PC-3 (cell line): ENCODE data around the gene GSK3B. TPM values are rescaled to one million over a fixed set of nuclear protein-coding genes. Genes with fewer than 3 reads are reported as not detected.

Source experiments
- ATAC-seq: fragments of 200-7000 bp; cut with Tn5 transposase; 2 replicates; pipeline ENCODE4 v1.9.1; 2020; ENCODE audit warnings: mild to moderate bottlenecking, moderate library complexity
- BruUV-seq: library from RNA; stranded (reverse); fragments of 400-500 nt; replicated peaks from 2 replicates; lab custom pipeline; 2021; lab: Mats Ljungman, UMichigan
- CTCF ChIA-PET: fragments of 300-600 bp; sonication (Branson Sonifier 250); formaldehyde crosslinking; loops from one replicate; lab custom pipeline; 2022; ENCODE audit warnings: antibody characterized with exemption; lab: Charles Lee
- POLR2A ChIA-PET: fragments of 300-600 bp; sonication (Branson Sonifier 250); formaldehyde crosslinking; loops from one replicate; lab custom pipeline; 2022; ENCODE audit warnings: antibody characterized with exemption; ENCODE audit not compliant: unreplicated experiment; lab: Charles Lee
- DNase-seq: peaks from one replicate; pipeline ENCODE4 v3.0.0-alpha.2; 2015
- H2AFZ ChIP-seq: fragments of 300-600 bp; sonication (generic); 2 replicates; pipeline ENCODE4 v1.6.0; 2016; ENCODE audit warnings: antibody characterized with exemption, low read length
- H3F3A ChIP-seq: fragments of 300-600 bp; sonication (generic); one replicate; pipeline ENCODE4 v1.6.0; 2017; ENCODE audit warnings: antibody characterized with exemption, low read length, control low read depth, mild to moderate bottlenecking; ENCODE audit not compliant: unreplicated experiment
- H3K27ac ChIP-seq: fragments of 300-600 bp; sonication (generic); 2 replicates; pipeline ENCODE4 v1.5.1; 2016; ENCODE audit warnings: mild to moderate bottlenecking, low read length
- H3K27me3 ChIP-seq: fragments of 300-600 bp; sonication (generic); 2 replicates; pipeline ENCODE4 v1.6.1; 2016; ENCODE audit warnings: low read length, mixed read lengths
- H3K36me3 ChIP-seq: fragments of 300-600 bp; sonication (generic); 2 replicates; pipeline ENCODE4 v1.6.1; 2016; ENCODE audit warnings: low read depth, mixed run types, low read length, mixed read lengths
- H3K4me1 ChIP-seq: fragments of 300-600 bp; sonication (generic); 2 replicates; pipeline ENCODE4 v1.5.1; 2016; ENCODE audit warnings: low read length; ENCODE audit not compliant: insufficient read depth
- H3K4me2 ChIP-seq: fragments of 300-600 bp; sonication (generic); 2 replicates; pipeline ENCODE4 v1.6.0; 2016; ENCODE audit warnings: low read length
- H3K4me3 ChIP-seq: fragments of 300-600 bp; sonication (generic); 2 replicates; pipeline ENCODE4 v1.5.1; 2016; ENCODE audit warnings: mild to moderate bottlenecking, low read length, mixed read lengths
- H3K79me2 ChIP-seq: fragments of 300-600 bp; sonication (generic); 2 replicates; pipeline ENCODE4 v1.6.1; 2017; ENCODE audit warnings: low read length, mixed read lengths
- H3K9ac ChIP-seq: fragments of 300-600 bp; sonication (generic); 2 replicates; pipeline ENCODE4 v1.6.0; 2016; ENCODE audit warnings: mild to moderate bottlenecking, low read length
- H3K9me2 ChIP-seq: fragments of 300-600 bp; sonication (generic); replicated peaks from 2 replicates; pipeline ENCODE4 v1.6.1; 2016; ENCODE audit warnings: mixed run types, low read length, mixed read lengths
- H3K9me3 ChIP-seq: fragments of 300-600 bp; sonication (generic); 2 replicates; pipeline ENCODE4 v1.6.1; 2016; ENCODE audit warnings: low read length, mixed read lengths
- H4K20me1 ChIP-seq: fragments of 300-600 bp; sonication (generic); 2 replicates; pipeline ENCODE4 v1.6.1; 2016; ENCODE audit warnings: low read length, mixed read lengths
- EZH2 ChIP-seq: fragments of 300-600 bp; sonication (generic); IDR thresholded peaks from one replicate; pipeline ENCODE4 v1.6.1; 2017; ENCODE audit warnings: antibody characterized with exemption, mild to moderate bottlenecking, low read length; ENCODE audit not compliant: unreplicated experiment
- EZH2phosphoT487 ChIP-seq: fragments of 300-600 bp; sonication (generic); IDR thresholded peaks from 2 replicates; pipeline ENCODE4 v1.6.1; 2018; ENCODE audit warnings: mild to moderate bottlenecking, antibody characterized with exemption, low read length, borderline replicate concordance
- intact Hi-C: fragments of 100-400 bp; cut with micrococcal nuclease; formaldehyde crosslinking; loops from 2 replicates; pipeline ENCODE4 v1.9.0; 2023
- total RNA-seq: library from RNA; depleted of rRNA; stranded (reverse); fragments of >200 nt; gene quantifications from 2 replicates; pipeline ENCODE4 v1.2.3, GENCODE V29; 2014
- TF ChIP-seq, protein P1 (sequence below): fragments of 300-600 bp; sonication (generic); conservative IDR thresholded peaks from 2 replicates; pipeline ENCODE4 v1.5.1; 2017; ENCODE audit warnings: antibody characterized with exemption, low read depth, mild to moderate bottlenecking, low read length

GSK3B gene
- total RNA-seq, 1 experiment from 2014 or later = 55.8 TPM

DNA sequence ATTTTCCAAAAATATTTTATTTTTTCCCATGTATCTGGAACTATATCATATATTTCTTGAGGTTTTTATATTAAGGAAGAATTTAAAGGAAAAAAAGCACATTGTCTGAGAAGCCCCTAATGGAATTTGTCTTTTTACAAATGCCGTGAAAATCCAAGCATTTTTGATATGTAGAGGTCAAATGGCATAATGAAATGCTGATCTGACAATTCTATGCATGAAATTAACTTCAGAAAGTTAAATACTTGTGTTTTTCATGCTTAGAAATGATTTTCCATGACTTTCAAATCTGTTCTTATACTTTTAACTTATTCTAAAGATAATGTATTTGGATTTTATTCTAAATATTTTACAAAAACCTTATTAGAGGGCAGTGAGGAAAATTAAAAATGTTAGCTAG, 193.1 kb downstream of the GSK3B start:
- Histone ChIP-seq H3K9me2 (no peaks in the 10 kb centered on the region), H2AFZ (no peak overlapping the region), H3K27ac (no peak overlapping the region), H3K27me3 (no peaks in the 10 kb centered on the region), H3K9ac (no peak overlapping the region), H3F3A (no peaks in the 10 kb centered on the region), H4K20me1 (no peaks in the 10 kb centered on the region), H3K4me3 (no peak overlapping the region), H3K9me3 (no peaks in the 10 kb centered on the region), H3K79me2 (no peaks in the 10 kb centered on the region), H3K4me2 (no peak overlapping the region), H3K4me1 (no peaks in the 10 kb centered on the region), H3K36me3 (peaks cover 15% of the 10 kb centered on the region)
- intact Hi-C loops = no loop called here
- POLR2A ChIA-PET = interaction anchor here (0.6 kb wide), 1 partner anchor 35 kb away, joined by 4 read pairs; no protein-coding TSS in a partner anchor
- no peak for TF ChIP-seq EZH2
- TF ChIP-seq, protein P1, sequence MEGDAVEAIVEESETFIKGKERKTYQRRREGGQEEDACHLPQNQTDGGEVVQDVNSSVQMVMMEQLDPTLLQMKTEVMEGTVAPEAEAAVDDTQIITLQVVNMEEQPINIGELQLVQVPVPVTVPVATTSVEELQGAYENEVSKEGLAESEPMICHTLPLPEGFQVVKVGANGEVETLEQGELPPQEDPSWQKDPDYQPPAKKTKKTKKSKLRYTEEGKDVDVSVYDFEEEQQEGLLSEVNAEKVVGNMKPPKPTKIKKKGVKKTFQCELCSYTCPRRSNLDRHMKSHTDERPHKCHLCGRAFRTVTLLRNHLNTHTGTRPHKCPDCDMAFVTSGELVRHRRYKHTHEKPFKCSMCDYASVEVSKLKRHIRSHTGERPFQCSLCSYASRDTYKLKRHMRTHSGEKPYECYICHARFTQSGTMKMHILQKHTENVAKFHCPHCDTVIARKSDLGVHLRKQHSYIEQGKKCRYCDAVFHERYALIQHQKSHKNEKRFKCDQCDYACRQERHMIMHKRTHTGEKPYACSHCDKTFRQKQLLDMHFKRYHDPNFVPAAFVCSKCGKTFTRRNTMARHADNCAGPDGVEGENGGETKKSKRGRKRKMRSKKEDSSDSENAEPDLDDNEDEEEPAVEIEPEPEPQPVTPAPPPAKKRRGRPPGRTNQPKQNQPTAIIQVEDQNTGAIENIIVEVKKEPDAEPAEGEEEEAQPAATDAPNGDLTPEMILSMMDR = no peak
- TF ChIP-seq EZH2phosphoT487 = no peak
- CTCF ChIA-PET = no interaction called here
- DNase-seq (no peak), ATAC-seq (no peak)
- BruUV-seq = no TSS peak

DNA sequence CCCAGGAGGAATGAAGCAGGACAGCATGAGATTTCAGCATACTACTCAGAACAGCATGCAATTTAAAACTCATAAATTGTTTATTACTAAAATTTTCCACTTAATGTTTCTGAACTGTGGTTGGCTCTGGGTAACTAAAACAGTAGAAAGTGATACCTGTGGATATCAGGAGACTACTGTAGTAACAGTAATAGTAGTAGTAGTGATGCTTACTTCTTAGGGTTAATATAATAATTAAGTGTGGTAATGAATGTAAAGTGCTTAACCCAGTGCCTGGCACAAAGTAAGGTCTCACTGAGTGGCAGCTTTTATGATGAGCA, 195.1 kb downstream of the GSK3B start:
- Histone ChIP-seq H3K27ac (no peak overlapping the region), H3K4me3 (no peak overlapping the region), H3F3A (no peaks in the 10 kb centered on the region), H4K20me1 (no peaks in the 10 kb centered on the region), H3K4me1 (no peaks in the 10 kb centered on the region), H3K9ac (no peak overlapping the region), H3K36me3 (peaks cover 11% of the 10 kb centered on the region; the same call in 1 of the 2 replicates), H3K27me3 (no peaks in the 10 kb centered on the region), H3K9me2 (no peaks in the 10 kb centered on the region), H3K4me2 (no peak overlapping the region), H3K9me3 (no peaks in the 10 kb centered on the region), H2AFZ (no peak overlapping the region), H3K79me2 (no peaks in the 10 kb centered on the region)
- TF ChIP-seq EZH2phosphoT487 = no peak
- no peak for TF ChIP-seq EZH2
- TF ChIP-seq, protein P1 = no peak
- intact Hi-C loops = no loop called here
- BruUV-seq = no TSS peak
- DNase-seq (no peak), ATAC-seq (no peak)
- POLR2A ChIA-PET = no interaction called here
- CTCF ChIA-PET = no interaction called here

DNA sequence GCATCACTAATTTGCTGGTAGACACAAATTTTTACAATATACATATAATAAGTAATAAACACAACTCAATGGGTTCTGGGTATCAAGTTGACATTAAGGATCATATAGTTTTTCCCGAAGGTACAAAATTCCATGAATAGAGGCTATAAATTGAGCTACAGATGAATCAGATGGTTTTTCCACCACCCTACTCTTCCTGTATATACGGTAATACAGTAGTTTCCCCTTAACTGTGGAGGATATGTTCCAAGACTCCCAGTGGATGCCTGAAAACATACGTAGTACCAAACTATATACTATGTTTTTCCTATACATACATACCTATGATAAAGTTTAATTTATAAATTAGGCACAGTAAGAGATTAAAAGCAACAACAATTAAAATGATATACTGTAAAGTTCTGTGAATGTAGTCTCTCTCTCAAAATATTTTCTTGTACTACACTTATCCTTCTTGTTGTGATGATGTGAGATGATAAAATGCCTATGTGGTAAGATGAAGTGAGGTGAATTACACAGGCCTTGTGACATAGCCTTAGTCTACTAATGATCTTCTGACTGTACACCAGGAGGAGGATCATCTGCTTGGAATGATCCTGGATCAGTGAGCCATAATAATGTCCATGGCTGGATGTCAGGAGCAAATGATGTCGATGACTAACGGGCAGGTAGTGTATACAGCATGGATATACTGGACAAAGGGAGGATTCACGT, 195.6 kb downstream of the GSK3B start:
- DNase-seq (peak; percentile 19), ATAC-seq (peak; percentile 27; the same call in 1 of the 2 replicates)
- Histone ChIP-seq H3K4me1 (no peaks in the 10 kb centered on the region), H3K36me3 (peaks cover 11% of the 10 kb centered on the region; the same call in 1 of the 2 replicates), H3K4me2 (no peak overlapping the region), H3K4me3 (no peak overlapping the region), H3K9me3 (no peaks in the 10 kb centered on the region), H3K79me2 (no peaks in the 10 kb centered on the region), H3K27me3 (no peaks in the 10 kb centered on the region), H3K27ac (no peak overlapping the region), H3K9ac (no peak overlapping the region), H3F3A (no peaks in the 10 kb centered on the region), H2AFZ (no peak overlapping the region), H4K20me1 (no peaks in the 10 kb centered on the region), H3K9me2 (no peaks in the 10 kb centered on the region)
- no peak for TF ChIP-seq EZH2
- TF ChIP-seq, protein P1 = no peak
- no peak for TF ChIP-seq EZH2phosphoT487
- intact Hi-C loops = no loop called here
- no TSS peak for BruUV-seq
- ChIA-PET POLR2A (no interaction called here), CTCF (no interaction called here)
